ENCODE data around the gene ONECUT3. TPM values are rescaled to one million over a fixed set of nuclear protein-coding genes. Genes with fewer than 3 reads are reported as not detected.

ONECUT3 gene
- total and polyA plus RNA-seq, 2 of the 4 experiments (the other 2 are of a cell fraction): not detected

GRCh38 chr19:1713170-1713569 is 40.1 kb upstream of the ONECUT3 start:
- Histone ChIP-seq H3K4me3 (ENCODE audit: insufficient read depth, low read depth, low read length) (no peak overlapping the region), H3K56ac (ENCODE audit: extremely low read depth, insufficient read depth, low read length) (no peak overlapping the region), H3K9me1 (ENCODE audit: insufficient read depth, low read length) (no peaks in the 10 kb centered on the region), H4K91ac (ENCODE audit: insufficient read depth, low read depth, low read length) (no peak overlapping the region), H4K5ac (ENCODE audit: low read depth, low read length) (no peak overlapping the region), H2AFZ (replicated peaks; ENCODE audit: low read length, poor library complexity) (no peak overlapping the region), H3K14ac (replicated peaks; ENCODE audit: low read depth, low read length) (no peak overlapping the region), H3K4me2 (ENCODE audit: low read depth, low read length) (no peak overlapping the region), H2BK15ac (ENCODE audit: low read depth, low read length) (no peak overlapping the region), H3K9ac (ENCODE audit: low read depth, low read length) (no peak overlapping the region), H3K36me3 (ENCODE audit: control insufficient read depth, insufficient read depth, low read length) (no peaks in the 10 kb centered on the region), H3K4me1 (ENCODE audit: control insufficient read depth, insufficient read depth, low read length) (no peaks in the 10 kb centered on the region), H3K4ac (ENCODE audit: low read depth, low read length) (no peak overlapping the region), H2AK9ac (replicated peaks; ENCODE audit: low read depth, low read length, poor library complexity) (no peak overlapping the region), H4K20me1 (ENCODE audit: insufficient read depth, low read length) (no peaks in the 10 kb centered on the region), H2BK5ac (ENCODE audit: low read depth, low read length, poor library complexity, severe bottlenecking) (no peak overlapping the region), H4K8ac (ENCODE audit: low read depth in 2 of 2, low read length in 2 of 2) (no peak overlapping the region), H3K18ac (ENCODE audit: low read depth, low read length) (no peak overlapping the region), H3K9me3 (ENCODE audit: control insufficient read depth, insufficient read depth, low read length) (peaks cover 4% of the 10 kb centered on the region; the same call in 1 of the 2 replicates), H2AK5ac (ENCODE audit: low read depth, low read length) (no peak overlapping the region), H3K79me1 (ENCODE audit: low read depth in 1 of 2, low read length in 2 of 2) (no peaks in the 10 kb centered on the region), H3K23ac (ENCODE audit: low read depth, low read length) (no peak overlapping the region), H2BK120ac (ENCODE audit: low read depth, low read length) (no peak overlapping the region), H2BK20ac (ENCODE audit: low read depth, low read length) (no peak overlapping the region), H3K27me3 (ENCODE audit: control insufficient read depth, insufficient read depth, low read length) (peaks cover 22% of the 10 kb centered on the region), H3K27ac (ENCODE audit: insufficient read depth, low read length) (no peak overlapping the region)
- WGBS, 2 experiments (ENCODE audit: extremely low coverage in 2 of 2, insufficient read length in 1 of 2): no CpG with 5 or more reads among the region's 2 CpGs
- ChIA-PET CTCF (no interaction called here), POLR2A (ENCODE audit: unreplicated experiment) (no interaction called here)
- intact Hi-C loops (cut with micrococcal nuclease) (no loop called here), in situ Hi-C loops (cut with MboI; ENCODE audit: low sequenced_read_pairs) (no loop called here), dilution Hi-C loops (cut with HindIII; ENCODE audit: low sequenced_read_pairs, unreplicated experiment) (no loop called here)
- DNase-seq (no peak), ATAC-seq (ENCODE audit: low read depth) (no peak)
- no TSS peak for BruUV-seq (replicated peaks)
- TF ChIP-seq RAD21 (IDR thresholded peaks at IDR 0.05; ENCODE audit: low read length) (no peak), BHLHE40 (IDR thresholded peaks at IDR 0.05; ENCODE audit: low read depth, low read length) (no peak), MXI1 (IDR thresholded peaks at IDR 0.05; ENCODE audit: borderline replicate concordance, low read depth, low read length) (no peak), SMC3 (IDR thresholded peaks at IDR 0.05; ENCODE audit: low read depth, low read length) (no peak), NFE2L2 (IDR thresholded peaks at IDR 0.05; ENCODE audit: low read depth, low read length) (no peak), MAFK (IDR thresholded peaks at IDR 0.05; ENCODE audit: low read depth, low read length) (no peak), POLR2A (IDR thresholded peaks at IDR 0.05; ENCODE audit: low read depth, low read length) (no peak), CEBPB (IDR thresholded peaks at IDR 0.05; ENCODE audit: low read depth, low read length) (no peak), RFX5 (IDR thresholded peaks at IDR 0.05; ENCODE audit: low read depth, low read length) (no peak), MAZ (IDR thresholded peaks at IDR 0.05; ENCODE audit: borderline replicate concordance, low read depth, low read length) (no peak), CHD1 (IDR thresholded peaks at IDR 0.05; ENCODE audit: low read depth, low read length) (no peak), RCOR1 (IDR thresholded peaks at IDR 0.05; ENCODE audit: insufficient replicate concordance, low read length) (no peak), ELK1 (IDR thresholded peaks at IDR 0.05; ENCODE audit: borderline replicate concordance, low read depth, low read length) (no peak), CTCF (conservative IDR thresholded peaks at IDR 0.05; ENCODE audit: low read depth, low read length) (no peak)
